ENCODE data around the gene NFX1.

DNA sequence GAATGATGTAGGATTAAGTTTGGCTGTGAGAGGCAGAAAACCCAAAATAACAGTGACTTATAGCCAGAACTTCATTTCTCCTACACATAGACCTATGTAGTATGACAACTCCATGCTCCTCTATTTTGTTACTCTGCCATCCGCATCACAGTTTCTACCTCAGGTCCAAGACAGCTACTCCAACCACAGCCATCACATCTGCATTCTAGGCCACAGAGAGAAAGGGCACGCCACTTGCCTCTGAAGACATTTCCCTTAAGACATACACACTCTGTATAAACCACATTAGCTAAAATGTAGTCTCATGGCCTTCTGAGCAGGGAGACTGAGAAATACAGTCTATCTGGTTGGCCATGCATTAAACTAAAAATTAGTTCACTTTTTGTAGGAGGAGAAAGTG, 40.3 kb upstream of the NFX1 start:
- TF ChIP-seq, protein P1, sequence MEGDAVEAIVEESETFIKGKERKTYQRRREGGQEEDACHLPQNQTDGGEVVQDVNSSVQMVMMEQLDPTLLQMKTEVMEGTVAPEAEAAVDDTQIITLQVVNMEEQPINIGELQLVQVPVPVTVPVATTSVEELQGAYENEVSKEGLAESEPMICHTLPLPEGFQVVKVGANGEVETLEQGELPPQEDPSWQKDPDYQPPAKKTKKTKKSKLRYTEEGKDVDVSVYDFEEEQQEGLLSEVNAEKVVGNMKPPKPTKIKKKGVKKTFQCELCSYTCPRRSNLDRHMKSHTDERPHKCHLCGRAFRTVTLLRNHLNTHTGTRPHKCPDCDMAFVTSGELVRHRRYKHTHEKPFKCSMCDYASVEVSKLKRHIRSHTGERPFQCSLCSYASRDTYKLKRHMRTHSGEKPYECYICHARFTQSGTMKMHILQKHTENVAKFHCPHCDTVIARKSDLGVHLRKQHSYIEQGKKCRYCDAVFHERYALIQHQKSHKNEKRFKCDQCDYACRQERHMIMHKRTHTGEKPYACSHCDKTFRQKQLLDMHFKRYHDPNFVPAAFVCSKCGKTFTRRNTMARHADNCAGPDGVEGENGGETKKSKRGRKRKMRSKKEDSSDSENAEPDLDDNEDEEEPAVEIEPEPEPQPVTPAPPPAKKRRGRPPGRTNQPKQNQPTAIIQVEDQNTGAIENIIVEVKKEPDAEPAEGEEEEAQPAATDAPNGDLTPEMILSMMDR (conservative IDR thresholded peaks at IDR 0.05; ENCODE audit: low read length), result no peak
- no peak for TF ChIP-seq EZH2phosphoT487 (IDR thresholded peaks at IDR 0.05; ENCODE audit: borderline replicate concordance)
